ENCODE data around the gene ACER3. TPM values are rescaled to one million over a fixed set of nuclear protein-coding genes. Genes with fewer than 3 reads are reported as not detected.

ACER3 gene
- total RNA-seq, 1 experiment from 2014 or later, result 31.0 TPM

DNA sequence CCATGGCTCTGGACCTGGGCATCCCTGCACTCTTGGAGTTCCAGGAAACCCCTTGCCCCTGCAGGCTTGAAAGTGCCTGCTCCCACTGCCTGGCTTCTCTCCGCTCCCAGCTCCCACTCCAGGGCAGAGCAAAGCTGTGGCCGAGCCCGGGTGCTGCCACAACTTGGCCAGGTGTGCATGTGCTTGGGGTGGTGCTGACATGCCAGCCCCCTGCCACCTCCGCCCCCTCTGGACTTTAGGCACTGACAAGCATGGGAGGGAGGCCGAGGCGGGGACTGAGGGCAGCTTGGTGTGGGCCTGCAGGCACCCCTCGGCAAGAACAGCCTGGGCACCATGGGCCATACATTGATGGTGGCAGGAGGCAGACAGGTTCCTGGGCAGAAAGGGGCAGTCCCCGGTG lies 117.1 kb downstream of the ACER3 start:
- intact Hi-C loops (cut with micrococcal nuclease; ENCODE audit: unreplicated experiment), result no loop called here

DNA sequence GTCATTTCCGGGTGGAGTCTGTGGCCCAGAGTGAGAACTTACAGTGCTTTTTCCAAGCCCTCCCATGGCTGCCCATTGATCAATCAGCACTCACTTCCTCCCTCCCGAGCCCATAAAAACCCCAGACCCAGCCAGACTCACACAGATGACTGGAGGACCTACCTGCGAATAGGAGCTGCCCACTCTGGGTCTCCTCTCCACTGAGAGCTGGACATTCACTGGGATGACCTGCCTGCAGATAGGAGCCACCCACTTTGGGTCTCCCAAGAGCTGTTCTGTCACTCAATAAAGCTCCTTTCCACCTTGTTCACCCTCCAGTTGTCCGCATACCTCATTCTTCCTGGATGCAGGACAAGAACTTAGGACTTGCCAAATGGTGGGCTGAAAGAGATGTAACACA lies 117.5 kb downstream of the ACER3 start:
- CTCF ChIA-PET, result interaction anchor here (0.5 kb wide), 1 partner anchor 69 kb away, joined by 5 read pairs; no protein-coding TSS in a partner anchor

More for the DNA sequence above, 117.1 kb downstream of the ACER3 start:
- TF ChIP-seq, protein P1, sequence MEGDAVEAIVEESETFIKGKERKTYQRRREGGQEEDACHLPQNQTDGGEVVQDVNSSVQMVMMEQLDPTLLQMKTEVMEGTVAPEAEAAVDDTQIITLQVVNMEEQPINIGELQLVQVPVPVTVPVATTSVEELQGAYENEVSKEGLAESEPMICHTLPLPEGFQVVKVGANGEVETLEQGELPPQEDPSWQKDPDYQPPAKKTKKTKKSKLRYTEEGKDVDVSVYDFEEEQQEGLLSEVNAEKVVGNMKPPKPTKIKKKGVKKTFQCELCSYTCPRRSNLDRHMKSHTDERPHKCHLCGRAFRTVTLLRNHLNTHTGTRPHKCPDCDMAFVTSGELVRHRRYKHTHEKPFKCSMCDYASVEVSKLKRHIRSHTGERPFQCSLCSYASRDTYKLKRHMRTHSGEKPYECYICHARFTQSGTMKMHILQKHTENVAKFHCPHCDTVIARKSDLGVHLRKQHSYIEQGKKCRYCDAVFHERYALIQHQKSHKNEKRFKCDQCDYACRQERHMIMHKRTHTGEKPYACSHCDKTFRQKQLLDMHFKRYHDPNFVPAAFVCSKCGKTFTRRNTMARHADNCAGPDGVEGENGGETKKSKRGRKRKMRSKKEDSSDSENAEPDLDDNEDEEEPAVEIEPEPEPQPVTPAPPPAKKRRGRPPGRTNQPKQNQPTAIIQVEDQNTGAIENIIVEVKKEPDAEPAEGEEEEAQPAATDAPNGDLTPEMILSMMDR (conservative IDR thresholded peaks at IDR 0.05; ENCODE audit: low read depth, low read length), result no peak
- no peak for TF ChIP-seq EZH2 (IDR thresholded peaks at IDR 0.05; ENCODE audit: borderline replicate concordance, low read depth, low read length, poor library complexity, severe bottlenecking)
- DNase-seq (ENCODE audit: low spot score), result no peak
- no peaks in the 10 kb centered on the region for H3K27me3 ChIP-seq (replicated peaks; ENCODE audit: insufficient read depth, low read depth, low read length, poor library complexity)
- H3K4me1 ChIP-seq (ENCODE audit: insufficient read depth, low read length, poor library complexity, severe bottlenecking), result no peaks in the 10 kb centered on the region
- no TSS peak for BruUV-seq (replicated peaks)
- H3K9me3 ChIP-seq (ENCODE audit: low read depth, low read length, poor library complexity, severe bottlenecking), result no peaks in the 10 kb centered on the region
- ChIA-PET POLR2A (ENCODE audit: low non-redundant PET) (no interaction called here), CTCF (interaction anchor here (0.5 kb wide), 1 partner anchor 70 kb away, joined by 5 read pairs; no protein-coding TSS in a partner anchor)
- no peak overlapping the region for H3K4me3 ChIP-seq (ENCODE audit: low read depth, low read length, poor library complexity, severe bottlenecking)
- H3K27ac ChIP-seq (ENCODE audit: low read depth, low read length, poor library complexity, severe bottlenecking), result no peak overlapping the region
- H3K36me3 ChIP-seq (ENCODE audit: insufficient read depth, low read length, poor library complexity, severe bottlenecking), result no peaks in the 10 kb centered on the region

DNA sequence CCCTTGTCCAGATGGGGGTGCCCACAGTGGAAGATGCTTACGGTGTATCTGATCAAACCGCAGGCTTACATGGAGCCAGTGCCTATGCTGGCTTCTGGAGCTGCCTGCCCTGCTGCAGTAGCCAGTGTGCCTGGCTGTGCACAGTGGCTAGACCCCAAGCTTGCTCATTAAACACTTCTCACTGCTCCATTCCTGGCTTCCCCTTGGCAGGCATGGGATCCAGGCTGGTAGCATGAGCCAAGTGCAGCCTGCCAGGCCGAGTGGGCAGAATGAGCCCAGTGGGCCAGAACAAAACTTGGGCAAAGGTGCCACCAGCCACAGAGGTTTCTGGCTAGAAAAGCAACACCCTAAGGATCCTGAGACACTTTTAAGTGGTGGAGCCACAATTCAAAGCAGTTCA lies 118.1 kb downstream of the ACER3 start:
- Histone ChIP-seq H3K27ac (ENCODE audit: low read depth, low read length, poor library complexity, severe bottlenecking) (no peak overlapping the region), H3K4me1 (ENCODE audit: insufficient read depth, low read length, poor library complexity, severe bottlenecking) (no peaks in the 10 kb centered on the region), H3K4me3 (ENCODE audit: low read depth, low read length, poor library complexity, severe bottlenecking) (no peak overlapping the region), H3K36me3 (ENCODE audit: insufficient read depth, low read length, poor library complexity, severe bottlenecking) (no peaks in the 10 kb centered on the region), H3K9me3 (ENCODE audit: low read depth, low read length, poor library complexity, severe bottlenecking) (no peaks in the 10 kb centered on the region), H3K27me3 (replicated peaks; ENCODE audit: insufficient read depth, low read depth, low read length, poor library complexity) (no peaks in the 10 kb centered on the region)
- DNase-seq (ENCODE audit: low spot score), result no peak
- ChIA-PET CTCF (no interaction called here), POLR2A (ENCODE audit: low non-redundant PET) (no interaction called here)
- no TSS peak for BruUV-seq (replicated peaks)
- no peak for TF ChIP-seq EZH2 (IDR thresholded peaks at IDR 0.05; ENCODE audit: borderline replicate concordance, low read depth, low read length, poor library complexity, severe bottlenecking)
- TF ChIP-seq, protein P1 (conservative IDR thresholded peaks at IDR 0.05; ENCODE audit: low read depth, low read length), result no peak
- intact Hi-C loops (cut with micrococcal nuclease; ENCODE audit: unreplicated experiment), result no loop called here

More for the DNA sequence above, 117.5 kb downstream of the ACER3 start:
- POLR2A ChIA-PET (ENCODE audit: low non-redundant PET), result no interaction called here
- DNase-seq (ENCODE audit: low spot score), result no peak
- TF ChIP-seq, protein P1 (conservative IDR thresholded peaks at IDR 0.05; ENCODE audit: low read depth, low read length), result no peak
- no peak for TF ChIP-seq EZH2 (IDR thresholded peaks at IDR 0.05; ENCODE audit: borderline replicate concordance, low read depth, low read length, poor library complexity, severe bottlenecking)
- no peak overlapping the region for H3K27ac ChIP-seq (ENCODE audit: low read depth, low read length, poor library complexity, severe bottlenecking)
- H3K9me3 ChIP-seq (ENCODE audit: low read depth, low read length, poor library complexity, severe bottlenecking), result no peaks in the 10 kb centered on the region
- intact Hi-C loops (cut with micrococcal nuclease; ENCODE audit: unreplicated experiment), result no loop called here
- no peaks in the 10 kb centered on the region for H3K4me1 ChIP-seq (ENCODE audit: insufficient read depth, low read length, poor library complexity, severe bottlenecking)
- no peaks in the 10 kb centered on the region for H3K27me3 ChIP-seq (replicated peaks; ENCODE audit: insufficient read depth, low read depth, low read length, poor library complexity)
- no peaks in the 10 kb centered on the region for H3K36me3 ChIP-seq (ENCODE audit: insufficient read depth, low read length, poor library complexity, severe bottlenecking)
- BruUV-seq (replicated peaks), result no TSS peak
- no peak overlapping the region for H3K4me3 ChIP-seq (ENCODE audit: low read depth, low read length, poor library complexity, severe bottlenecking)
